B cell (primary cell): ENCODE data around the gene ZNF606. TPM values are rescaled to one million over a fixed set of nuclear protein-coding genes. Genes with fewer than 3 reads are reported as not detected.

Experiments used
- ATAC-seq: fragments of 200-7000 bp; cut with Tn5 transposase; one replicate; pipeline ENCODE4 v1.10.0; 2021; ENCODE audit warnings: low read depth, mild to moderate bottlenecking, moderate number of reproducible peaks, moderate library complexity
- CTCF ChIA-PET: fragments of 350-600 bp; sonication (Branson Sonifier 250); formaldehyde crosslinking; loops from one replicate; lab custom pipeline; 2021; ENCODE audit warnings: antibody characterized with exemption, inconsistent platforms; lab: Charles Lee
- POLR2A ChIA-PET: fragments of 350-600 bp; sonication (Branson Sonifier 250); formaldehyde crosslinking; loops from one replicate; lab custom pipeline; 2021; ENCODE audit warnings: antibody characterized with exemption; lab: Charles Lee
- DNase-seq: peaks from one replicate; pipeline ENCODE4 v3.0.0; 2013
- H2AFZ ChIP-seq: 2 replicates; pipeline ENCODE4 v1.6.1; 2012; ENCODE audit warnings: mild to moderate bottlenecking, low read depth, low read length; ENCODE audit not compliant: insufficient read depth, poor library complexity, severe bottlenecking
- H3K27ac ChIP-seq, 2 donors: 1 replicate in 1 of 2; 2 replicates in 1 of 2; pipeline ENCODE4 v1.5.1; 2012 to 2013; ENCODE audit warnings: low read length in 2 of 2, mild to moderate bottlenecking in 2 of 2, moderate library complexity in 1 of 2
- H3K27me3 ChIP-seq, 4 experiments: fragments of 200-600 bp in 1 of 4; sonication (generic) in 1 of 4; replicated peaks in 1 of 4; 1 replicate in 2 of 4; 2 replicates in 2 of 4; pipeline versions ENCODE4 v1.6.1 to v1.7.0; 2013 to 2016; ENCODE audit warnings: low read length in 3 of 4, mild to moderate bottlenecking in 2 of 4, mixed read lengths in 1 of 4, moderate library complexity in 1 of 4; ENCODE audit not compliant: insufficient read depth in 4 of 4, control insufficient read depth in 3 of 4; ENCODE audit errors: control extremely low read depth in 1 of 4
- H3K36me3 ChIP-seq, 2 experiments: replicated peaks in 1 of 2; 1 replicate in 1 of 2; 2 replicates in 1 of 2; pipeline versions ENCODE4 v1.6.1 to v1.7.1; 2013; ENCODE audit warnings: low read length in 1 of 2; ENCODE audit not compliant: insufficient read depth in 2 of 2, control insufficient read depth in 1 of 2; ENCODE audit errors: control extremely low read depth in 1 of 2, extremely low read depth in 1 of 2
- H3K4me1 ChIP-seq, 2 donors: fragments of 200-600 bp in 1 of 2; sonication (generic) in 1 of 2; 1 replicate in 1 of 2; 2 replicates in 1 of 2; pipeline versions ENCODE4 v1.5.1 to v1.6.1; 2013 to 2017; ENCODE audit warnings: low read length in 2 of 2; ENCODE audit not compliant: control insufficient read depth in 2 of 2, insufficient read depth in 2 of 2
- H3K4me2 ChIP-seq: replicated peaks from 2 replicates; pipeline ENCODE3; 2012; ENCODE audit warnings: mild to moderate bottlenecking, low read depth, low read length; ENCODE audit not compliant: poor library complexity, severe bottlenecking
- H3K4me3 ChIP-seq, 5 experiments: fragments of 200-600 bp in 1 of 5; sonication (generic) in 1 of 5; 1 replicate in 3 of 5; 2 replicates in 2 of 5; pipeline versions ENCODE4 v1.5.1 to v1.7.0; 2011 to 2016; ENCODE audit warnings: low read length in 4 of 5, mild to moderate bottlenecking in 4 of 5, low read depth in 2 of 5, control low read depth in 1 of 5, moderate library complexity in 1 of 5; ENCODE audit not compliant: insufficient read depth in 1 of 5; ENCODE audit errors: control extremely low read depth in 1 of 5, extremely low read depth in 1 of 5
- H3K79me2 ChIP-seq: fragments of 200-600 bp; sonication (generic); one replicate; pipeline ENCODE4 v1.6.0; 2016; ENCODE audit warnings: low read length; ENCODE audit not compliant: control insufficient read depth, insufficient read depth
- H3K9ac ChIP-seq: fragments of 200-600 bp; sonication (generic); 2 replicates; pipeline ENCODE4 v1.6.1; 2017; ENCODE audit warnings: mild to moderate bottlenecking, low read length, moderate library complexity
- H3K9me3 ChIP-seq, 3 donors: one replicate each; pipeline versions ENCODE4 v1.6.1 to v1.7.1; 2013; ENCODE audit warnings: low read length in 2 of 3; ENCODE audit not compliant: control insufficient read depth in 2 of 3, insufficient read depth in 1 of 3; ENCODE audit errors: control extremely low read depth in 1 of 3
- H4K20me1 ChIP-seq: 2 replicates; pipeline ENCODE4 v1.6.0; 2012; ENCODE audit warnings: mild to moderate bottlenecking, low read length; ENCODE audit not compliant: insufficient read depth, control insufficient read depth, poor library complexity, severe bottlenecking
- H3K27ac Mint-ChIP-seq: one replicate; pipeline ENCODE4 v1.8.0; 2021; ENCODE audit warnings: mixed read lengths
- H3K27me3 Mint-ChIP-seq: one replicate; pipeline ENCODE4 v1.8.0; 2021; ENCODE audit warnings: mixed read lengths
- H3K4me1 Mint-ChIP-seq: one replicate; pipeline ENCODE4 v1.8.0; 2021; ENCODE audit warnings: mixed read lengths
- H3K4me3 Mint-ChIP-seq: one replicate; pipeline ENCODE4 v1.8.0; 2021; ENCODE audit warnings: mixed read lengths
- H3K9me3 Mint-ChIP-seq: one replicate; pipeline ENCODE4 v1.8.0; 2022; ENCODE audit warnings: mixed read lengths; ENCODE audit not compliant: insufficient read depth
- EZH2 ChIP-seq: IDR thresholded peaks from 2 replicates; pipeline ENCODE4 v1.6.1; 2012; ENCODE audit warnings: borderline replicate concordance, low read depth, mild to moderate bottlenecking, moderate library complexity, low read length; ENCODE audit not compliant: insufficient read depth, poor library complexity, severe bottlenecking
- WGBS: methylation state at CpG from one replicate; pipeline ENCODE4 v1.1.5; 2013; ENCODE audit warnings: missing lambda C conversion rate; ENCODE audit not compliant: insufficient coverage; 5-methylcytosine and 5-hydroxymethylcytosine counted together
- intact Hi-C: fragments of 100-400 bp; cut with micrococcal nuclease; formaldehyde crosslinking; loops from one replicate; pipeline ENCODE4 v1.10.0; 2022
- polyA plus RNA-seq: library from polyadenylated mRNA; depleted of rRNA; stranded (reverse); fragments of >200 nt; gene quantifications from 2 replicates; pipeline ENCODE4 v1.2.3, GENCODE V29; 2012
- total RNA-seq, 2 donors: library from RNA; stranded (reverse); fragments of 120-200 nt in 1 of 2; gene quantifications; 1 replicate in 1 of 2; 2 replicates in 1 of 2; pipeline versions ENCODE4 v1.2.3 to v1.2.4, GENCODE V29; 2013 to 2022
- TF ChIP-seq, protein P1 (sequence below): fragments of 200-600 bp; IDR thresholded peaks from one replicate; pipeline ENCODE4 v1.8.0; 2022; ENCODE audit warnings: antibody characterized with exemption, mild to moderate bottlenecking

Gene ZNF606
- total and polyA plus RNA-seq, 2 donors (not counting 1 experiment from before 2014, with no cell fraction given): 11.5 to 48.4 TPM

DNA sequence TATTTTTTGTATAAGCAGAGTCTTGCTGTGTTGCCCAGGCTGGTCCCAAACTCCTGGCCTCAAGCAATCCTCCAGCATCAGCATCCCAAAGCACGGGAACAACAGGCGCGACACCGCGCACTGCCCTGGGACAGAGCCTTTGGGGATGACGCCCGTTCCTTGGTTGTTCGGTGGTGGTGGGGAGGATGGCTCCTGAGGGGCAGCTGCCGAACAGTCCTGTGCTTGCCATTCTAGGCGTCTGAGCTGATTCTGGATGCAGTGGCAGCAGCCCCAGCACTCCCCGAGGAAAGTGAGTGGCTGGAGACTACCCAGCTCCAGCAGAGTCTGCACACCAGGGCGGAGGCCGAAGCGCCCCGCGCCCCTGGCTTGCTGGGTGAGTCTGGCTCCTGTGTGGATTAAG lies 49.6 kb upstream of the ZNF606 start:
- Histone ChIP-seq H3K36me3 (no peaks in the 10 kb centered on the region), H3K4me1 (no peaks in the 10 kb centered on the region), H3K27ac (no peak overlapping the region), H3K9me3 (peaks cover 0 to 97% (median 0%) of the 10 kb centered on the region in 3 donors), H3K4me3 (no peak overlapping the region), H3K9ac (no peak overlapping the region), H3K79me2 (no peaks in the 10 kb centered on the region), H4K20me1 (no peaks in the 10 kb centered on the region), H3K27me3 (peaks cover 0 to 14% (median 2%) of the 10 kb centered on the region in 4 experiments), H2AFZ (no peak overlapping the region), H3K4me2 (no peak overlapping the region)
- H3K4me3 Mint-ChIP-seq: no peak overlapping the region
- CTCF ChIA-PET: no interaction called here
- TF ChIP-seq EZH2: no peak
- TF ChIP-seq, protein P1, sequence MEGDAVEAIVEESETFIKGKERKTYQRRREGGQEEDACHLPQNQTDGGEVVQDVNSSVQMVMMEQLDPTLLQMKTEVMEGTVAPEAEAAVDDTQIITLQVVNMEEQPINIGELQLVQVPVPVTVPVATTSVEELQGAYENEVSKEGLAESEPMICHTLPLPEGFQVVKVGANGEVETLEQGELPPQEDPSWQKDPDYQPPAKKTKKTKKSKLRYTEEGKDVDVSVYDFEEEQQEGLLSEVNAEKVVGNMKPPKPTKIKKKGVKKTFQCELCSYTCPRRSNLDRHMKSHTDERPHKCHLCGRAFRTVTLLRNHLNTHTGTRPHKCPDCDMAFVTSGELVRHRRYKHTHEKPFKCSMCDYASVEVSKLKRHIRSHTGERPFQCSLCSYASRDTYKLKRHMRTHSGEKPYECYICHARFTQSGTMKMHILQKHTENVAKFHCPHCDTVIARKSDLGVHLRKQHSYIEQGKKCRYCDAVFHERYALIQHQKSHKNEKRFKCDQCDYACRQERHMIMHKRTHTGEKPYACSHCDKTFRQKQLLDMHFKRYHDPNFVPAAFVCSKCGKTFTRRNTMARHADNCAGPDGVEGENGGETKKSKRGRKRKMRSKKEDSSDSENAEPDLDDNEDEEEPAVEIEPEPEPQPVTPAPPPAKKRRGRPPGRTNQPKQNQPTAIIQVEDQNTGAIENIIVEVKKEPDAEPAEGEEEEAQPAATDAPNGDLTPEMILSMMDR: no peak
- H3K4me1 Mint-ChIP-seq: peaks cover 3% of the 10 kb centered on the region
- peaks cover 16% of the 10 kb centered on the region for H3K27me3 Mint-ChIP-seq
- H3K27ac Mint-ChIP-seq: no peak overlapping the region
- DNase-seq: no peak
- WGBS: 98% methylated on average over 12 of the region's 16 CpGs
- POLR2A ChIA-PET: no interaction called here
- H3K9me3 Mint-ChIP-seq: peaks cover 17% of the 10 kb centered on the region
- ATAC-seq: no peak
- intact Hi-C loops: no loop called here

DNA sequence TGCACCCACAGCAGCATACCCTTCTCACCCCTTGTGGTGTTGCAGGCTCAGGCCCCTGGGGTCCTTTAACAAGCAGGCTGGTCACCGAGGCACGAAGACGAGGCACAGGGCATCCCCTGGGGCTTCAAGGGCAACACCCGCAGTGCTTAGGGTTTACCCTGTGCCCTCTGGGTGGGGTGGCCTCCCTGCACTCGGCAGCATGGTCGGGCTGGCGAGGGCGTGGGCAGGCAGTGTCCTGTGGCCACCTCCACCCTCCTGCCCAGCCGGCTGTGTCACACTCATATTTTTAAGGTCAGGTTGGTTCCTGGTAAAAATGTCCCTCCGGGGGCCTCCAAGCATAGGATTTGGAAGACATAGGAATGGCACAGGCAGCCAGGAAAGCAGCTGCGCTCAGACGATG lies 45.1 kb upstream of the ZNF606 start:
- Histone ChIP-seq H3K9me3 (peaks cover 1 to 97% (median 4%) of the 10 kb centered on the region in 3 donors), H3K27me3 (peaks cover 0 to 5% (median 1%) of the 10 kb centered on the region in 4 experiments), H2AFZ (no peak overlapping the region), H3K4me3 (no peak overlapping the region), H4K20me1 (no peaks in the 10 kb centered on the region), H3K79me2 (no peaks in the 10 kb centered on the region), H3K4me2 (no peak overlapping the region), H3K27ac (no peak overlapping the region), H3K9ac (no peak overlapping the region), H3K36me3 (no peaks in the 10 kb centered on the region), H3K4me1 (no peaks in the 10 kb centered on the region)
- CTCF ChIA-PET: no interaction called here
- POLR2A ChIA-PET: no interaction called here
- Mint-ChIP-seq H3K4me1 (no peaks in the 10 kb centered on the region), H3K27ac (no peak overlapping the region), H3K27me3 (no peaks in the 10 kb centered on the region), H3K4me3 (no peak overlapping the region), H3K9me3 (peaks cover 22% of the 10 kb centered on the region)
- DNase-seq (no peak), ATAC-seq (no peak)
- TF ChIP-seq EZH2: no peak
- TF ChIP-seq, protein P1: no peak
- WGBS: 90% methylated on average over 9 of the region's 12 CpGs
- intact Hi-C loops: no loop called here
